Measurements from ENCODE around the gene PLPP1. TPM values are rescaled to one million over a fixed set of nuclear protein-coding genes. Genes with fewer than 3 reads are reported as not detected.

Gene PLPP1
- total RNA-seq, 1 donor from 2014 or later = 73.7 TPM

- Mint-ChIP-seq H3K27me3 (ENCODE audit: low read depth) (no peaks in the 10 kb centered on the region), H3K4me1 (ENCODE audit: low read depth) (peaks cover 58% of the 10 kb centered on the region), H3K27ac (ENCODE audit: unreplicated experiment) (peak overlapping the region; percentile 82), H3K36me3 (ENCODE audit: low read depth) (peaks cover 3% of the 10 kb centered on the region), H3K9me3 (ENCODE audit: low read depth) (no peaks in the 10 kb centered on the region), H3K4me3 (ENCODE audit: unreplicated experiment) (no peak overlapping the region)
- no peak for TF ChIP-seq CTCF (IDR thresholded peaks at IDR 0.05)
- no peak for DNase-seq (ENCODE audit: low spot score)
These were observed 88.0 kb downstream of the PLPP1 start for GRCh38 chr5:55446640-55447351.

- Mint-ChIP-seq H3K36me3 (ENCODE audit: low read depth) (peaks cover 5% of the 10 kb centered on the region), H3K4me3 (ENCODE audit: unreplicated experiment) (no peak overlapping the region), H3K27ac (ENCODE audit: unreplicated experiment) (no peak overlapping the region), H3K27me3 (ENCODE audit: low read depth) (no peaks in the 10 kb centered on the region), H3K9me3 (ENCODE audit: low read depth) (no peaks in the 10 kb centered on the region), H3K4me1 (ENCODE audit: low read depth) (peaks cover 58% of the 10 kb centered on the region)
- no peak for DNase-seq (ENCODE audit: low spot score)
- TF ChIP-seq CTCF (IDR thresholded peaks at IDR 0.05) = no peak
These were observed 89.0 kb downstream of the PLPP1 start for GRCh38 chr5:55445791-55446190.

- TF ChIP-seq CTCF (IDR thresholded peaks at IDR 0.05) = no peak
- no peaks in the 10 kb centered on the region for H3K27me3 Mint-ChIP-seq (ENCODE audit: low read depth)
- peaks cover 9% of the 10 kb centered on the region for H3K36me3 Mint-ChIP-seq (ENCODE audit: low read depth)
- H3K27ac Mint-ChIP-seq (ENCODE audit: unreplicated experiment) = no peak overlapping the region
- peaks cover 61% of the 10 kb centered on the region for H3K4me1 Mint-ChIP-seq (ENCODE audit: low read depth)
- no peak overlapping the region for H3K4me3 Mint-ChIP-seq (ENCODE audit: unreplicated experiment)
- DNase-seq (ENCODE audit: low spot score) = no peak
- no peaks in the 10 kb centered on the region for H3K9me3 Mint-ChIP-seq (ENCODE audit: low read depth)
These were observed 92.8 kb downstream of the PLPP1 start for GRCh38 chr5:55441954-55442353.

- peaks cover 11% of the 10 kb centered on the region for H3K36me3 Mint-ChIP-seq (ENCODE audit: low read depth)
- no peaks in the 10 kb centered on the region for H3K27me3 Mint-ChIP-seq (ENCODE audit: low read depth)
- H3K9me3 Mint-ChIP-seq (ENCODE audit: low read depth) = peaks cover 2% of the 10 kb centered on the region
- H3K4me1 Mint-ChIP-seq (ENCODE audit: low read depth) = peaks cover 60% of the 10 kb centered on the region
- no peak for DNase-seq (ENCODE audit: low spot score)
- no peak for TF ChIP-seq CTCF (IDR thresholded peaks at IDR 0.05)
- H3K27ac Mint-ChIP-seq (ENCODE audit: unreplicated experiment) = no peak overlapping the region
- H3K4me3 Mint-ChIP-seq (ENCODE audit: unreplicated experiment) = no peak overlapping the region
These were observed 93.5 kb downstream of the PLPP1 start for GRCh38 chr5:55441107-55441771.

GRCh38 chr5:55440188-55440646 lies 94.5 kb downstream of the PLPP1 start:
- Mint-ChIP-seq H3K27me3 (ENCODE audit: low read depth) (no peaks in the 10 kb centered on the region), H3K9me3 (ENCODE audit: low read depth) (peaks cover 3% of the 10 kb centered on the region), H3K36me3 (ENCODE audit: low read depth) (peaks cover 12% of the 10 kb centered on the region), H3K4me3 (ENCODE audit: unreplicated experiment) (no peak overlapping the region), H3K4me1 (ENCODE audit: low read depth) (peaks cover 58% of the 10 kb centered on the region), H3K27ac (ENCODE audit: unreplicated experiment) (peak overlapping the region; percentile 89)
- no peak for DNase-seq (ENCODE audit: low spot score)
- TF ChIP-seq CTCF (IDR thresholded peaks at IDR 0.05) = no peak
